HG02970 (cell line): ENCODE measurements around the gene CLCA1.

ENCODE experiments used
- ATAC-seq: cut with Tn5 transposase; IDR thresholded peaks from one replicate; pipeline ENCODE4 v1.9.1; 2021; ENCODE audit warnings: mild to moderate bottlenecking, moderate library complexity, moderate number of reproducible peaks; ENCODE audit not compliant: unreplicated experiment, low FRiP score

CLCA1 gene

DNA sequence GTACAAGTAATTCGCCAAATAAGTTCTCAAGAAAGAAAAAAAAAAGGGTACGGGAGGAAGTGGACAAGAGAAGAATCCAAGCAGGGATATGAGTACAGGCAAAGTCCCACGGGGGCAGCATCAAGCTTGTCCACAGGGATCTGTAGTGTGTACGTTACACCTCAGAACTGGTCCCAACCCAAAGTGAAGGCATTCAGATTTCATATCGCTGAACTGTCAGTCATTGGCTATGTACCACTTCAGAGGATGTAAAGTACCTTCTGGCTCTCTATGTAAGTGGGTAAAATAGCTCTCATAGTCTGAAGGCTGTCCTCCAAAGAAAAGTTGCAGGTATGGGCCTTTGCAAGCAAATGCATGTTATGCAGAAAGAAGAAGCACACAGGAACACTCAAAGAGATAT is 70.0 kb downstream of the CLCA1 start:
- no peak for ATAC-seq

DNA sequence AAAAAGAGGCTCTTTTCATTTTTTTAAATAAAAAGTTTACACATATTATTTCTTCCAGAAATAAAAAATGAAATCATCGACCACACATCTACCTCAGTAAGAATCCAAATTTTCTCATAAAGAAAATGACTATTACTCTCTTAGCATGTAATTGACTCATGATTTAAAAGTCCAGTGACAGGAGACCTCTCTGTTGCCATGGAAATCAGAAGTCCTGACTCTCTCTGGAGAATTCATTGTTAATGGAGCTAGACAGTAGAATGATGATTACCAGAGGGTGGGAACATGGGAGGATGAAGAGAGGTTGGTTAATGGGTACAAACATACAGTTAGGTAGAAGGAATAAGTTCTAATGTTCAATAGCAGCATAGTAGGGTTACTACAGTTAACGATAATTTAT is 73.1 kb downstream of the CLCA1 start:
- no peak for ATAC-seq

DNA sequence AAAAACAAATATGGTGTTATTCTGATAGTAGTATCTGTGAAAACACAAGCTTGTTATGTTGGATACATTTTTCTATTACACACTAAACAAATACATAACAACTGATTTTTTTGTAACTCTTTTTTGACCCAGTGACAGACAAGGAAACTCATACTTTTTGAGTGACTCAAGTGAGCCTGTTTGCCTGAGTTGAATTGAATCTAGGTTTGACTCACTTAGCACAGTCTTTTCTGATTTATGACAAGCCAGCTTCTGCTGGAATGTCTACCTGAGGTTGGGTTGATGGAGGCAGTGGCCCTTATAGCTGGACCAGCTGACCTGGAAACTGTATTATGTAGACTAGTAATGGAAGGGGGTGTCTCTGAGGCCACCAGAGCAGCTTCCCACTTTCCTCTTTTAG is 73.9 kb downstream of the CLCA1 start:
- no peak for ATAC-seq

DNA sequence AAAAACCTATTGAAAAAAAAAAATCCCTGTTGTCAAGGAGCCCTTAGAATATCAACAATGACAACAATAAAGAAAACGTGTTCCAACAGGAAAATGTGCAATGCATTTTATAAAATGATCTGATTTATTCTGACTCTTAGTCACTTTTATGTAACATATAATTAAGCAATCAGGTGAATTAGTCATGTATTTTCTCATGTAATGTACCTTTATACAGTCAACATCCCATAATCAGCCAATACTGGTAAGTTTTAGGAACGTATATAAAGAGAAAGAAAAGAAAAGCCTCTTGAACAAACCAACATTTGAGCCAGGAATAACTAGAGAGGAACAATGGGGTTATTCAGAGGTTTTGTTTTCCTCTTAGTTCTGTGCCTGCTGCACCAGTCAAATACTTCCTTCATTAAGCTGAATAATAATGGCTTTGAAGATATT is 78.1 kb downstream of the CLCA1 start, which contains the start of gene CLCA4:
Gene CLCA4 (plus strand): TSS at position 292 of the 435 bp plus-strand sequence. CDS start 42 bp downstream, at position 334.
- ATAC-seq, result no peak

DNA sequence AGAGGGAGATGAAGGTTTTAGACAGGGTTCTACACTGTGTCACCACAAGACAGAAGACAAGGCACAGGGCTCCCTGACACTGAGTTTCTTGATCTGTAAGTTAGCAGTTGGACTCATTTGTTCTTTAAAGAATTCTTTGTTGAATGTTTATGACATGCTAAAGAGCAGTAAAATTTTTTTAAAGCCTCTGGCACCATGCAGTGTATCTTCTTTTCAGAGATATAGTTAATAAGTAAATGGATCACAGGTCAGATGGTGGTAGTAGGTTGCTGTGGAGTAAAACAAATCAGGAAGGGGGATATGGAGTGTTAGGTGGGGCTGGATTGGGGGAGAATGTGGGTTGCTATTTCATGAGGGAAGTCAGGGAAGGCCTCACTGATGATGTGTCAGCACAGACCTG is 80.1 kb downstream of the CLCA1 start:
- no peak for ATAC-seq
